SU-DHL-6 (cell line): Measurements from ENCODE around the gene LRRC8E.

Experiments used
- H2AFZ ChIP-seq: fragments of 200-600 bp; sonication (generic); 2 replicates; pipeline ENCODE4 v1.6.1; 2014; ENCODE audit warnings: low read depth, mild to moderate bottlenecking, moderate library complexity, mixed read lengths, antibody characterized with exemption, low read length; ENCODE audit not compliant: severe bottlenecking
- H3F3A ChIP-seq: fragments of 200-600 bp; shearing (Covaris generic); 2 replicates; pipeline ENCODE4 v1.6.0; 2016; ENCODE audit warnings: antibody characterized with exemption, mild to moderate bottlenecking; ENCODE audit not compliant: insufficient read depth
- H3K27ac ChIP-seq: fragments of 200-600 bp; sonication (generic); 2 replicates; pipeline ENCODE4 v1.5.1; 2016; ENCODE audit warnings: low read depth, mild to moderate bottlenecking, low read length, moderate library complexity, mixed read lengths
- H3K27me3 ChIP-seq: fragments of 200-600 bp; sonication (generic), shearing (Covaris generic); 2 replicates; pipeline ENCODE4 v1.6.0; 2014; ENCODE audit warnings: mild to moderate bottlenecking, low read length
- H3K36me3 ChIP-seq: fragments of 200-600 bp; sonication (generic); 2 replicates; pipeline ENCODE4 v1.6.1; 2014; ENCODE audit warnings: mild to moderate bottlenecking, low read length, mixed read lengths
- H3K4me2 ChIP-seq: fragments of 300-600, 200-600 bp; shearing (Covaris generic), sonication (generic); 2 replicates; pipeline ENCODE4 v1.6.0; 2014; ENCODE audit warnings: low read length, low read depth, mild to moderate bottlenecking; ENCODE audit not compliant: poor library complexity, severe bottlenecking
- H3K4me3 ChIP-seq: fragments of 200-600 bp; sonication (generic); 2 replicates; pipeline ENCODE4 v1.5.1; 2014; ENCODE audit warnings: antibody characterized with exemption, low read length, mild to moderate bottlenecking, mixed read lengths; ENCODE audit not compliant: insufficient read depth, poor library complexity, severe bottlenecking
- H3K79me2 ChIP-seq: fragments of 200-600 bp; sonication (generic); 2 replicates; pipeline ENCODE4 v1.6.1; 2014; ENCODE audit warnings: mild to moderate bottlenecking, low read length, moderate library complexity; ENCODE audit not compliant: insufficient read depth
- H3K9ac ChIP-seq: fragments of 200-600 bp; sonication (generic); 2 replicates; pipeline ENCODE4 v1.7.0; 2014; ENCODE audit warnings: mild to moderate bottlenecking, low read length
- H3K9me2 ChIP-seq: fragments of 200-600 bp; sonication (generic); replicated peaks from 2 replicates; pipeline ENCODE4 v1.6.1; 2014; ENCODE audit warnings: low read length; ENCODE audit not compliant: insufficient read depth
- H3K9me3 ChIP-seq: fragments of 200-600 bp; sonication (generic); 2 replicates; pipeline ENCODE4 v1.6.1; 2014; ENCODE audit warnings: low read length, mixed read lengths; ENCODE audit not compliant: insufficient read depth
- H4K20me1 ChIP-seq: fragments of 200-600 bp; sonication (generic); 2 replicates; pipeline ENCODE4 v1.6.1; 2014; ENCODE audit warnings: low read depth, mild to moderate bottlenecking, antibody characterized with exemption, low read length, moderate library complexity, mixed read lengths
- CTCF ChIP-seq: fragments of 200-600 bp; sonication (generic); IDR thresholded peaks from one replicate; pipeline ENCODE4 v1.5.1; 2017; ENCODE audit warnings: antibody characterized with exemption, mild to moderate bottlenecking, low read length, moderate library complexity; ENCODE audit not compliant: insufficient read depth, poor library complexity, severe bottlenecking
- EZH2phosphoT487 ChIP-seq: fragments of 200-600 bp; sonication (generic), shearing (Covaris generic); conservative IDR thresholded peaks from 2 replicates; pipeline ENCODE4 v1.6.1; 2018; ENCODE audit warnings: mild to moderate bottlenecking, antibody characterized with exemption, low read length, moderate library complexity, mixed read lengths

LRRC8E gene

GRCh38 chr19:7897292-7897691 lies 9.0 kb downstream of the LRRC8E start:
- H3K36me3 ChIP-seq: no peaks in the 10 kb centered on the region
- H3K27me3 ChIP-seq: no peaks in the 10 kb centered on the region
- TF ChIP-seq CTCF: no peak
- TF ChIP-seq EZH2phosphoT487: no peak
- no peak overlapping the region for H2AFZ ChIP-seq
- no peak overlapping the region for H3K4me2 ChIP-seq
- H3K27ac ChIP-seq: no peak overlapping the region
- no peak overlapping the region for H3K4me3 ChIP-seq
- H3K9me2 ChIP-seq: no peaks in the 10 kb centered on the region
- H3K79me2 ChIP-seq: no peaks in the 10 kb centered on the region
- H4K20me1 ChIP-seq: no peaks in the 10 kb centered on the region
- H3K9me3 ChIP-seq: no peaks in the 10 kb centered on the region
- no peak overlapping the region for H3K9ac ChIP-seq
- H3F3A ChIP-seq: no peaks in the 10 kb centered on the region

GRCh38 chr19:7898967-7899366 lies 10.7 kb downstream of the LRRC8E start:
- Histone ChIP-seq H3K36me3 (no peaks in the 10 kb centered on the region), H3K9ac (no peak overlapping the region), H2AFZ (no peak overlapping the region), H3F3A (no peaks in the 10 kb centered on the region), H3K9me3 (no peaks in the 10 kb centered on the region), H3K4me2 (no peak overlapping the region), H3K79me2 (no peaks in the 10 kb centered on the region), H3K4me3 (no peak overlapping the region), H3K27me3 (no peaks in the 10 kb centered on the region), H3K27ac (no peak overlapping the region), H3K9me2 (no peaks in the 10 kb centered on the region), H4K20me1 (no peaks in the 10 kb centered on the region)
- TF ChIP-seq CTCF (no peak), EZH2phosphoT487 (no peak)

GRCh38 chr19:7899751-7900378 lies 11.6 kb downstream of the LRRC8E start:
- Histone ChIP-seq H4K20me1 (no peaks in the 10 kb centered on the region), H3K4me3 (no peak overlapping the region), H3K27me3 (no peaks in the 10 kb centered on the region), H3K4me2 (no peak overlapping the region), H3K79me2 (peaks cover 8% of the 10 kb centered on the region), H2AFZ (no peak overlapping the region), H3K9me2 (no peaks in the 10 kb centered on the region), H3K9me3 (no peaks in the 10 kb centered on the region), H3K27ac (no peak overlapping the region), H3F3A (no peaks in the 10 kb centered on the region), H3K36me3 (no peaks in the 10 kb centered on the region), H3K9ac (no peak overlapping the region)
- TF ChIP-seq CTCF (no peak), EZH2phosphoT487 (no peak)
